Suprapubic skin (tissue), 3 donors: ENCODE measurements around the gene FSTL4.

Experiments
- CTCF ChIP-seq, 2 donors: fragments of 200-600 bp in 1 of 2; fragments of 450-650 bp in 1 of 2; sonication (generic) in 1 of 2; IDR thresholded peaks; one replicate each; pipeline ENCODE4 v1.5.1; 2016 to 2019; ENCODE audit warnings: antibody characterized with exemption in 2 of 2, mild to moderate bottlenecking in 1 of 2, moderate library complexity in 1 of 2
- POLR2AphosphoS5 ChIP-seq, 3 donors: sonication (generic); formaldehyde crosslinking; IDR thresholded peaks; one replicate each; pipeline ENCODE4 v1.6.1; 2017; ENCODE audit warnings: antibody characterized with exemption in 3 of 3

DNA sequence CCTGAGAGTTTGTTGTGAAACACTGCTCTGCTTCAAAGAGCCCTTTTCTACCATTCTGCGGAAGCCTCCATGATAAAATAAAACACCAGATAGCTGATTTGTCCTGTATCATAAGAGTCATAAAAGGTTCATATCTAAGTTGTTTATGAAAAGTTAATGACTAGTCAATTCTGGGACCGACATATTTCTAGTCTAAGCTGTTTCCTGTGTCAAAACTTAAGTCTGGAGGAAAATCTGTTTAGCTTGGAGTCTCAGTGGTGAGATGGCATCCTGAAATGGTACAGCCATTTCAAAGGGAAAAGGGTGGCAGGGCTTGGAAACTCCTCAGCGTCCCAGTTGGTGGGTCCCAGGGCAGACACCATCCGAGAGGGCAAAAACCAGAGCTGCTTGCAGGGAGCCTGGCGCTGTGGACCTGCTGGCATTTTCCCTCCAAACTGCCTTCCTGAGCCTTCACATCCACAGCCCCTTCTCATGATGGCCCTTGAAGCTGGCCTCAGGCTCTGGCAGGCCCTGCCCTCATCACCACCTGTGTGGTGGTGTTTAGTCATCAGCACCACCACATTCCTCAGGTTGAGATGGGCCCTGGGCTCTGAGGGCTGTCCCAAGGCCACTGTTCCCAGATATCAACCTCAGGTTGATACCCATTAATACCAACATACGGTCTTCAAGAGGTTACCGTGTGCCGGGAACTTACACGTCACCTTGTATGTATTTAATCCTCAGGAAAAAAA is 376.5 kb downstream of the FSTL4 start:
- no peak for TF ChIP-seq POLR2AphosphoS5 (IDR thresholded peaks at IDR 0.05)
- TF ChIP-seq CTCF (IDR thresholded peaks at IDR 0.05): no peak
